HEK293 (cell line): ENCODE data around the gene AK1.

Experiments used
- BCL11A ChIP-seq: fragments of 450-650 bp; formaldehyde crosslinking; IDR thresholded peaks from 2 replicates; pipeline ENCODE4 v1.5.1; 2016; ENCODE audit warnings: low read depth, missing biosample characterization, missing genetic modification characterization
- EGR2 ChIP-seq: fragments of 450-650 bp; formaldehyde crosslinking; IDR thresholded peaks from 2 replicates; pipeline ENCODE4 v1.5.1; 2016; ENCODE audit warnings: low read depth, missing biosample characterization, missing genetic modification characterization
- IKZF3 ChIP-seq: fragments of 450-650 bp; IDR thresholded peaks from 2 replicates; pipeline ENCODE4 v1.5.0; 2018; ENCODE audit warnings: missing biosample characterization, mild to moderate bottlenecking, missing genetic modification characterization, moderate library complexity
- KLF9 ChIP-seq: fragments of 450-650 bp; formaldehyde crosslinking; IDR thresholded peaks from 2 replicates; pipeline ENCODE4 v1.5.1; 2016; ENCODE audit warnings: missing biosample characterization, missing genetic modification characterization, low read depth
- REPIN1 ChIP-seq: fragments of 450-650 bp; formaldehyde crosslinking; IDR thresholded peaks from 2 replicates; pipeline ENCODE4 v1.5.1; 2017; ENCODE audit warnings: missing biosample characterization, missing genetic modification characterization, low read depth
- SP3 ChIP-seq: fragments of 450-650 bp; formaldehyde crosslinking; IDR thresholded peaks from 2 replicates; pipeline ENCODE4 v1.5.1; 2016; ENCODE audit warnings: missing biosample characterization, missing genetic modification characterization
- TCF7L2 ChIP-seq: IDR thresholded peaks from 2 replicates; pipeline ENCODE4 v1.6.1; 2011; ENCODE audit warnings: low read depth, mild to moderate bottlenecking, inconsistent platforms, low read length, moderate library complexity, borderline replicate concordance
- ZBTB1 ChIP-seq: fragments of 450-650 bp; formaldehyde crosslinking; IDR thresholded peaks from 2 replicates; pipeline ENCODE4 v1.5.1; 2016; ENCODE audit warnings: missing biosample characterization, missing genetic modification characterization
- ZFP37 ChIP-seq: fragments of 450-650 bp; formaldehyde crosslinking; IDR thresholded peaks from 2 replicates; pipeline ENCODE4 v1.5.1; 2016; ENCODE audit warnings: missing biosample characterization, missing genetic modification characterization
- ZNF10 ChIP-seq: fragments of 450-650 bp; formaldehyde crosslinking; IDR thresholded peaks from 2 replicates; pipeline ENCODE4 v1.5.1; 2017; ENCODE audit warnings: missing biosample characterization, missing genetic modification characterization
- ZNF184 ChIP-seq: fragments of 450-650 bp; IDR thresholded peaks from 2 replicates; pipeline ENCODE4 v1.5.1; 2018; ENCODE audit warnings: missing biosample characterization, mild to moderate bottlenecking, missing genetic modification characterization
- ZNF274 ChIP-seq, 2 experiments: fragments of 200-500 bp in 1 of 2; fragments of 450-650 bp in 1 of 2; sonication (Bioruptor generic) in 1 of 2; formaldehyde crosslinking in 1 of 2; IDR thresholded peaks; 2 replicates each; pipeline versions ENCODE4 v1.5.1 to v1.6.1; 2014 to 2016; ENCODE audit warnings: borderline replicate concordance in 1 of 2, inconsistent platforms in 1 of 2, low read length in 1 of 2, missing biosample characterization in 1 of 2, missing genetic modification characterization in 1 of 2
- ZNF341 ChIP-seq: fragments of 450-650 bp; formaldehyde crosslinking; IDR thresholded peaks from 2 replicates; pipeline ENCODE4; 2016; ENCODE audit warnings: low read depth, missing biosample characterization, missing genetic modification characterization
- ZNF354C ChIP-seq: fragments of 450-650 bp; formaldehyde crosslinking; IDR thresholded peaks from 2 replicates; pipeline ENCODE4 v1.5.1; 2016; ENCODE audit warnings: missing biosample characterization, missing genetic modification characterization, low read depth, borderline replicate concordance
- ZNF501 ChIP-seq: fragments of 450-650 bp; formaldehyde crosslinking; IDR thresholded peaks from 2 replicates; pipeline ENCODE4 v1.5.1; 2016; ENCODE audit warnings: missing biosample characterization, missing genetic modification characterization
- ZNF560 ChIP-seq: fragments of 450-650 bp; formaldehyde crosslinking; IDR thresholded peaks from 2 replicates; pipeline ENCODE4 v1.5.1; 2017; ENCODE audit warnings: missing biosample characterization, missing genetic modification characterization, borderline replicate concordance
- ZNF623 ChIP-seq: fragments of 450-650 bp; formaldehyde crosslinking; IDR thresholded peaks from 2 replicates; pipeline ENCODE4 v1.5.1; 2016; ENCODE audit warnings: missing biosample characterization, missing genetic modification characterization
- ZNF626 ChIP-seq: fragments of 450-650 bp; sonication (Bioruptor Pico); formaldehyde crosslinking; IDR thresholded peaks from 2 replicates; pipeline ENCODE4 v1.5.1; 2018; ENCODE audit warnings: missing biosample characterization, missing genetic modification characterization, inconsistent platforms
- ZNF660 ChIP-seq: fragments of 450-650 bp; IDR thresholded peaks from 2 replicates; pipeline ENCODE4 v1.5.1; 2018; ENCODE audit warnings: missing biosample characterization, mild to moderate bottlenecking, missing genetic modification characterization
- ZNF701 ChIP-seq: fragments of 450-650 bp; formaldehyde crosslinking; IDR thresholded peaks from 2 replicates; pipeline ENCODE4 v1.5.1; 2016; ENCODE audit warnings: missing biosample characterization, missing genetic modification characterization
- ZNF707 ChIP-seq: fragments of 450-650 bp; formaldehyde crosslinking; IDR thresholded peaks from 2 replicates; pipeline ENCODE4 v1.5.1; 2016; ENCODE audit warnings: missing biosample characterization, missing genetic modification characterization
- ZNF76 ChIP-seq: fragments of 450-650 bp; formaldehyde crosslinking; IDR thresholded peaks from 2 replicates; pipeline ENCODE4; 2016; ENCODE audit warnings: low read depth, missing biosample characterization, missing genetic modification characterization, borderline replicate concordance
- ZXDB ChIP-seq: fragments of 450-650 bp; formaldehyde crosslinking; IDR thresholded peaks from 2 replicates; pipeline ENCODE4 v1.5.1; 2016; ENCODE audit warnings: missing biosample characterization, missing genetic modification characterization
- TF ChIP-seq, protein P1 (sequence below): fragments of 450-650 bp; formaldehyde crosslinking; IDR thresholded peaks from 2 replicates; pipeline ENCODE4 v1.5.1; 2016; ENCODE audit warnings: missing biosample characterization, missing genetic modification characterization
- TF ChIP-seq, protein P2 (sequence below): fragments of 450-650 bp; formaldehyde crosslinking; IDR thresholded peaks from 2 replicates; pipeline ENCODE4 v1.5.1; 2016; ENCODE audit warnings: missing biosample characterization, missing genetic modification characterization
- TF ChIP-seq, protein P3 (sequence below): fragments of 450-650 bp; formaldehyde crosslinking; IDR thresholded peaks from 2 replicates; pipeline ENCODE4 v1.5.1; 2016; ENCODE audit warnings: missing biosample characterization, missing genetic modification characterization
- TF ChIP-seq, protein P4 (sequence below): fragments of 450-650 bp; IDR thresholded peaks from 2 replicates; pipeline ENCODE4 v1.5.1; 2018; ENCODE audit warnings: missing biosample characterization, missing genetic modification characterization
- TF ChIP-seq, protein P5 (sequence below): fragments of 450-650 bp; formaldehyde crosslinking; IDR thresholded peaks from 2 replicates; pipeline ENCODE4 v1.5.1; 2017; ENCODE audit warnings: missing biosample characterization, missing genetic modification characterization
- TF ChIP-seq, protein P6 (sequence below): sonication (generic); formaldehyde crosslinking; IDR thresholded peaks from 2 replicates; pipeline ENCODE4 v1.8.1; 2022; ENCODE audit warnings: mild to moderate bottlenecking, moderate library complexity, missing genetic modification reagents

The AK1 gene

DNA sequence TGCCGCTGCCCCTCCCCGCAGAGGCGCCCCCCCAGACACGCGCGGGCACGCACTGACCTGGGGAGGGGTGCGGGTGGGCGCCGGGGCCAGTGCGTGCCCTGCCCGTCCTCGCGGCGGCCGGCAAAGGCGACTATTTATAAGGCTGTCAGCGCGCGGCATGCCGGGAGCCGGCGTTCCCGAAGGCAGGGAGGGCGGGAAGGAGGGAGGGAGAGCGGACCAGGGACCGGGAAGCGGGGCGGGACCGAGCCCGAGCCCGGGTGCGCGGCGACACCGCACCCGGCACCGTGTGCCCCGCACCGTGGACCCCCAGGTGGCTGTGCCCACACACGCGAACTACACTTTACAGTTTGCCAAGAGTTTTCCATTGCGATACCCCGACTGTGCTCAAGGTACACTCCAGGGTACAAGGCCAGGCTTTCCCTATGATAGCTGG is at the start of gene AK1 (continued):
- 0 out of 2 replicates have a peak, but pooled peaks have one; percentile 11 for TF ChIP-seq ZXDB (tag by site-specific recombination)
- peak; percentile 90 for TF ChIP-seq ZNF76 (tag by site-specific recombination)
- no peak for TF ChIP-seq ZNF184 (tag by site-specific recombination)
- TF ChIP-seq ZNF354C (tag by site-specific recombination) = no peak
- peak; percentile 70 for TF ChIP-seq ZNF341 (tag by site-specific recombination)
- TF ChIP-seq, protein P1, sequence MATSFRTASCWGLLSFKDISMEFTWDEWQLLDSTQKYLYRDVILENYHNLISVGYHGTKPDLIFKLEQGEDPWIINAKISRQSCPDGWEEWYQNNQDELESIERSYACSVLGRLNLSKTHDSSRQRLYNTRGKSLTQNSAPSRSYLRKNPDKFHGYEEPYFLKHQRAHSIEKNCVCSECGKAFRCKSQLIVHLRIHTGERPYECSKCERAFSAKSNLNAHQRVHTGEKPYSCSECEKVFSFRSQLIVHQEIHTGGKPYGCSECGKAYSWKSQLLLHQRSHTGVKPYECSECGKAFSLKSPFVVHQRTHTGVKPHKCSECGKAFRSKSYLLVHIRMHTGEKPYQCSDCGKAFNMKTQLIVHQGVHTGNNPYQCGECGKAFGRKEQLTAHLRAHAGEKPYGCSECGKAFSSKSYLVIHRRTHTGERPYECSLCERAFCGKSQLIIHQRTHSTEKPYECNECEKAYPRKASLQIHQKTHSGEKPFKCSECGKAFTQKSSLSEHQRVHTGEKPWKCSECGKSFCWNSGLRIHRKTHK (tag by site-specific recombination) = no peak
- TF ChIP-seq ZBTB1 (tag by site-specific recombination) = 0 out of 2 replicates have a peak, but pooled peaks have one; percentile 83
- TF ChIP-seq, protein P2, sequence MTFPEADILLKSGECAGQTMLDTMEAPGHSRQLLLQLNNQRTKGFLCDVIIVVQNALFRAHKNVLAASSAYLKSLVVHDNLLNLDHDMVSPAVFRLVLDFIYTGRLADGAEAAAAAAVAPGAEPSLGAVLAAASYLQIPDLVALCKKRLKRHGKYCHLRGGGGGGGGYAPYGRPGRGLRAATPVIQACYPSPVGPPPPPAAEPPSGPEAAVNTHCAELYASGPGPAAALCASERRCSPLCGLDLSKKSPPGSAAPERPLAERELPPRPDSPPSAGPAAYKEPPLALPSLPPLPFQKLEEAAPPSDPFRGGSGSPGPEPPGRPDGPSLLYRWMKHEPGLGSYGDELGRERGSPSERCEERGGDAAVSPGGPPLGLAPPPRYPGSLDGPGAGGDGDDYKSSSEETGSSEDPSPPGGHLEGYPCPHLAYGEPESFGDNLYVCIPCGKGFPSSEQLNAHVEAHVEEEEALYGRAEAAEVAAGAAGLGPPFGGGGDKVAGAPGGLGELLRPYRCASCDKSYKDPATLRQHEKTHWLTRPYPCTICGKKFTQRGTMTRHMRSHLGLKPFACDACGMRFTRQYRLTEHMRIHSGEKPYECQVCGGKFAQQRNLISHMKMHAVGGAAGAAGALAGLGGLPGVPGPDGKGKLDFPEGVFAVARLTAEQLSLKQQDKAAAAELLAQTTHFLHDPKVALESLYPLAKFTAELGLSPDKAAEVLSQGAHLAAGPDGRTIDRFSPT (tag by site-specific recombination) = no peak
- TF ChIP-seq, protein P3, sequence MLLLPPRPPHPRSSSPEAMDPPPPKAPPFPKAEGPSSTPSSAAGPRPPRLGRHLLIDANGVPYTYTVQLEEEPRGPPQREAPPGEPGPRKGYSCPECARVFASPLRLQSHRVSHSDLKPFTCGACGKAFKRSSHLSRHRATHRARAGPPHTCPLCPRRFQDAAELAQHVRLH = no peak
- TF ChIP-seq ZNF701 (tag by site-specific recombination) = no peak
- TF ChIP-seq ZFP37 (tag by site-specific recombination) = 0 out of 2 replicates have a peak, but pooled peaks have one; percentile 20
- TF ChIP-seq, protein P4, sequence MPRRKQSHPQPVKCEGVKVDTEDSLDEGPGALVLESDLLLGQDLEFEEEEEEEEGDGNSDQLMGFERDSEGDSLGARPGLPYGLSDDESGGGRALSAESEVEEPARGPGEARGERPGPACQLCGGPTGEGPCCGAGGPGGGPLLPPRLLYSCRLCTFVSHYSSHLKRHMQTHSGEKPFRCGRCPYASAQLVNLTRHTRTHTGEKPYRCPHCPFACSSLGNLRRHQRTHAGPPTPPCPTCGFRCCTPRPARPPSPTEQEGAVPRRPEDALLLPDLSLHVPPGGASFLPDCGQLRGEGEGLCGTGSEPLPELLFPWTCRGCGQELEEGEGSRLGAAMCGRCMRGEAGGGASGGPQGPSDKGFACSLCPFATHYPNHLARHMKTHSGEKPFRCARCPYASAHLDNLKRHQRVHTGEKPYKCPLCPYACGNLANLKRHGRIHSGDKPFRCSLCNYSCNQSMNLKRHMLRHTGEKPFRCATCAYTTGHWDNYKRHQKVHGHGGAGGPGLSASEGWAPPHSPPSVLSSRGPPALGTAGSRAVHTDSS (tag by site-specific recombination) = no peak
- TF ChIP-seq ZNF560 (tag by site-specific recombination) = no peak
- no peak for TF ChIP-seq ZNF274 (IDR thresholded peaks at IDR 0.05; ENCODE audit: low read length)
- TF ChIP-seq ZNF274 (tag by site-specific recombination; IDR thresholded peaks at IDR 0.05; ENCODE audit: borderline replicate concordance) = no peak
- TF ChIP-seq IKZF3 (tag by site-specific recombination) = peak; percentile 92
- no peak for TF ChIP-seq ZNF707 (tag by site-specific recombination)
- TF ChIP-seq KLF9 (tag by site-specific recombination) = peak; percentile 44; the same call in 1 of the 2 replicates
- TF ChIP-seq TCF7L2 = no peak
- no peak for TF ChIP-seq EGR2
- peak; percentile 64 for TF ChIP-seq SP3
- TF ChIP-seq REPIN1 (tag by site-specific recombination) = no peak
- TF ChIP-seq ZNF10 (tag by site-specific recombination) = no peak
- TF ChIP-seq, protein P5, sequence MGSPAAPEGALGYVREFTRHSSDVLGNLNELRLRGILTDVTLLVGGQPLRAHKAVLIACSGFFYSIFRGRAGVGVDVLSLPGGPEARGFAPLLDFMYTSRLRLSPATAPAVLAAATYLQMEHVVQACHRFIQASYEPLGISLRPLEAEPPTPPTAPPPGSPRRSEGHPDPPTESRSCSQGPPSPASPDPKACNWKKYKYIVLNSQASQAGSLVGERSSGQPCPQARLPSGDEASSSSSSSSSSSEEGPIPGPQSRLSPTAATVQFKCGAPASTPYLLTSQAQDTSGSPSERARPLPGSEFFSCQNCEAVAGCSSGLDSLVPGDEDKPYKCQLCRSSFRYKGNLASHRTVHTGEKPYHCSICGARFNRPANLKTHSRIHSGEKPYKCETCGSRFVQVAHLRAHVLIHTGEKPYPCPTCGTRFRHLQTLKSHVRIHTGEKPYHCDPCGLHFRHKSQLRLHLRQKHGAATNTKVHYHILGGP (tag by site-specific recombination) = no peak
- TF ChIP-seq BCL11A (tag by site-specific recombination) = no peak
- no peak for TF ChIP-seq ZNF623 (tag by site-specific recombination)
- TF ChIP-seq ZNF626 (tag by site-specific recombination) = no peak
- TF ChIP-seq ZNF660 = peak; percentile 92
- no peak for TF ChIP-seq ZNF501 (tag by site-specific recombination)
- TF ChIP-seq, protein P6, sequence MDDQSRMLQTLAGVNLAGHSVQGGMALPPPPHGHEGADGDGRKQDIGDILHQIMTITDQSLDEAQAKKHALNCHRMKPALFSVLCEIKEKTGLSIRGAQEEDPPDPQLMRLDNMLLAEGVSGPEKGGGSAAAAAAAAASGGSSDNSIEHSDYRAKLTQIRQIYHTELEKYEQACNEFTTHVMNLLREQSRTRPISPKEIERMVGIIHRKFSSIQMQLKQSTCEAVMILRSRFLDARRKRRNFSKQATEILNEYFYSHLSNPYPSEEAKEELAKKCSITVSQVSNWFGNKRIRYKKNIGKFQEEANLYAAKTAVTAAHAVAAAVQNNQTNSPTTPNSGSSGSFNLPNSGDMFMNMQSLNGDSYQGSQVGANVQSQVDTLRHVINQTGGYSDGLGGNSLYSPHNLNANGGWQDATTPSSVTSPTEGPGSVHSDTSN (CRISPR knock-in tag) = peak; percentile 36; the same call in 1 of the 2 replicates
